Inferior parietal cortex (tissue), 1 donor: Measurements from ENCODE around the gene THRB.

Experiments
- DNase-seq: peaks from one replicate; pipeline ENCODE4 v3.0.0-alpha.2; 2016; ENCODE audit errors: extremely low spot score

The THRB gene

GRCh38 chr3:24512564-24513197 is 18.0 kb upstream of the THRB start:
- DNase-seq, result no peak

GRCh38 chr3:24510030-24510648 is 15.5 kb upstream of the THRB start:
- DNase-seq, result no peak

- no peak for DNase-seq
Observed at GRCh38 chr3:24508423-24508839, 13.8 kb upstream of the THRB start.

GRCh38 chr3:24507776-24508422 is 13.2 kb upstream of the THRB start:
- DNase-seq, result no peak

GRCh38 chr3:24506966-24507775 is 12.5 kb upstream of the THRB start:
- DNase-seq, result no peak

GRCh38 chr3:24505691-24506550 is 11.3 kb upstream of the THRB start:
- no peak for DNase-seq

GRCh38 chr3:24504772-24505171 is 10.1 kb upstream of the THRB start:
- DNase-seq, result no peak

GRCh38 chr3:24503616-24504113 is 9.0 kb upstream of the THRB start:
- DNase-seq, result no peak

- DNase-seq, result no peak
Observed at GRCh38 chr3:24502690-24503089, 8.0 kb upstream of the THRB start.

- DNase-seq, result no peak
Observed at GRCh38 chr3:24500806-24501205, 6.2 kb upstream of the THRB start.

- DNase-seq, result no peak
Observed at GRCh38 chr3:24499991-24500390, 5.3 kb upstream of the THRB start.

- no peak for DNase-seq
Observed at GRCh38 chr3:24498796-24499195, 4.1 kb upstream of the THRB start.

- no peak for DNase-seq
Observed at GRCh38 chr3:24498391-24498790, 3.7 kb upstream of the THRB start.

- no peak for DNase-seq
Observed at GRCh38 chr3:24497942-24498341, 3.3 kb upstream of the THRB start.

GRCh38 chr3:24496529-24497482 is 2.2 kb upstream of the THRB start:
- peak; percentile 64 for DNase-seq

GRCh38 chr3:24495326-24495994 is 810 bp upstream of the THRB start:
- DNase-seq, result no peak

GRCh38 chr3:24493746-24494617 is 668 bp downstream of the THRB start:
- peak; percentile 59 for DNase-seq

GRCh38 chr3:24492971-24493551 is 1.6 kb downstream of the THRB start:
- no peak for DNase-seq
